GM23338 (cell line): ENCODE data around the gene PHF23.

ENCODE experiments used
- CTCF ChIP-seq, 2 experiments: fragments of 200-600 bp in 1 of 2; sonication (generic) in 1 of 2; conservative IDR thresholded peaks; 2 replicates each; pipeline versions ENCODE4 v1.5.1 to v1.6.1; 2016 to 2017; ENCODE audit warnings: antibody characterized with exemption in 2 of 2, low read depth in 2 of 2, mild to moderate bottlenecking in 2 of 2, moderate library complexity in 1 of 2
- EZH2 ChIP-seq: fragments of 200-600 bp; sonication (generic); IDR thresholded peaks from one replicate; pipeline ENCODE4 v1.8.0; 2017; ENCODE audit warnings: antibody characterized with exemption, mild to moderate bottlenecking, low read depth; ENCODE audit not compliant: unreplicated experiment

GRCh38 chr17:7240375-7240774, 1.1 kb upstream of the PHF23 start:
- TF ChIP-seq CTCF (conservative IDR thresholded peaks at IDR 0.05; ENCODE audit: low read depth in 2 of 2), result no peak
- no peak for TF ChIP-seq EZH2
